ENCODE results near the gene TBKBP1.
"Not testable (repeated sequence)": the region's sequence is repeated elsewhere in the genome, so short reads cannot be mapped to it uniquely, and the experiment has no call there.

The TBKBP1 gene

GRCh38 chr17:47676510-47677165 is 17.3 kb upstream of the TBKBP1 start:
- H3K4me3 ChIP-seq (ENCODE audit: low read depth, low read length) = no peak overlapping the region

GRCh38 chr17:47678196-47678595 is 15.8 kb upstream of the TBKBP1 start:
- H3K4me3 ChIP-seq (ENCODE audit: low read depth, low read length) = no peak overlapping the region

- no peak overlapping the region for H3K4me3 ChIP-seq (ENCODE audit: low read depth, low read length)
These were observed 11.8 kb upstream of the TBKBP1 start for GRCh38 chr17:47682138-47682537.

- H3K4me3 ChIP-seq (ENCODE audit: low read depth, low read length) = not testable (repeated sequence)
These were observed 11.2 kb upstream of the TBKBP1 start for GRCh38 chr17:47682727-47683126.

- H3K4me3 ChIP-seq (ENCODE audit: low read depth, low read length) = no peak overlapping the region
These were observed 9.9 kb upstream of the TBKBP1 start for GRCh38 chr17:47684025-47684424.

GRCh38 chr17:47684535-47685193 is 9.3 kb upstream of the TBKBP1 start:
- no peak overlapping the region for H3K4me3 ChIP-seq (ENCODE audit: low read depth, low read length)

GRCh38 chr17:47685556-47686275 is 8.2 kb upstream of the TBKBP1 start:
- H3K4me3 ChIP-seq (ENCODE audit: low read depth, low read length) = no peak overlapping the region

GRCh38 chr17:47686276-47686635 is 7.7 kb upstream of the TBKBP1 start:
- no peak overlapping the region for H3K4me3 ChIP-seq (ENCODE audit: low read depth, low read length)

- H3K4me3 ChIP-seq (ENCODE audit: low read depth, low read length) = no peak overlapping the region
These were observed 7.2 kb upstream of the TBKBP1 start for GRCh38 chr17:47686664-47687327.

GRCh38 chr17:47687328-47687690 is 6.7 kb upstream of the TBKBP1 start:
- no peak overlapping the region for H3K4me3 ChIP-seq (ENCODE audit: low read depth, low read length)

GRCh38 chr17:47687748-47688147 is 6.2 kb upstream of the TBKBP1 start:
- no peak overlapping the region for H3K4me3 ChIP-seq (ENCODE audit: low read depth, low read length)

- H3K4me3 ChIP-seq (ENCODE audit: low read depth, low read length) = no peak overlapping the region
These were observed 3.8 kb upstream of the TBKBP1 start for GRCh38 chr17:47690121-47690520.

- no peak overlapping the region for H3K4me3 ChIP-seq (ENCODE audit: low read depth, low read length)
These were observed 1.6 kb upstream of the TBKBP1 start for GRCh38 chr17:47692137-47692894.

GRCh38 chr17:47692895-47693730 is 848 bp upstream of the TBKBP1 start:
- peak overlapping the region; percentile 47 for H3K4me3 ChIP-seq (ENCODE audit: low read depth, low read length)

- peak overlapping the region; percentile 79 for H3K4me3 ChIP-seq (ENCODE audit: low read depth, low read length)
These were observed 844 bp downstream of the TBKBP1 start for GRCh38 chr17:47694581-47695428.

- H3K4me3 ChIP-seq (ENCODE audit: low read depth, low read length) = peak overlapping the region; percentile 79
These were observed 1.7 kb downstream of the TBKBP1 start for GRCh38 chr17:47695429-47696376.

GRCh38 chr17:47696717-47697642 is 3.0 kb downstream of the TBKBP1 start:
- H3K4me3 ChIP-seq (ENCODE audit: low read depth, low read length) = no peak overlapping the region

Data from iPS-11a (cell line).